ENCODE measurements around the gene CCDC3. TPM values are rescaled to one million over a fixed set of nuclear protein-coding genes. Genes with fewer than 3 reads are reported as not detected.

CCDC3 gene
- total RNA-seq, 4 donors from 2014 or later = 27.8 to 108 (median 74.6) TPM

DNA sequence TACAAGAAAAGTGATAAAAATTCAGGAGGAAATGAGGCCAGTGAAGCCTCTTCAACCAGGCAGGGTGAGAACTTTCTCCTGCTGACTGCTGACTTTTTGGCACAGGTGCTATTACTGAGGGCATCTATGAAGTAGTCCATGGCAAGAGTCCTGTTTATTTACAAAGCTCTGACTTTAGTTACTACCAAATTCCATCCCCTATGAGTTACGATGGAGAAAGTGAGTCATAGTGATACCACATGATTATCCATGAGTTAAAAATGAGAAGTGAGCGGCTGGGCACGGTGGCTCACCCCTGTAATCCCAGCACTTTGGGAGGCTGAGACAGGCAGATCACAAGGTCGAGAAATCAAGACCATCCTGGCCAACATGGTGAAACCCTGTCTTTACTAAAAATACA, 19.9 kb downstream of the CCDC3 start:
- intact Hi-C loops (cut with DNase I; ENCODE audit: low total_unique reads) = no loop called here
- WGBS, 2 donors = 72 to 73% methylated on average over 4 of the region's 4 CpGs
- no peak for DNase-seq (ENCODE audit: low spot score in 2 of 2)
- H3K4me3 ChIP-seq (ENCODE audit: low read depth, poor library complexity, severe bottlenecking) = no peak overlapping the region
- no peak for TF ChIP-seq CTCF (IDR thresholded peaks at IDR 0.05)
- TF ChIP-seq POLR2A (IDR thresholded peaks at IDR 0.05) = no peak

- WGBS, 2 donors = 84 to 93% methylated on average over 6 of the region's 6 CpGs
- TF ChIP-seq CTCF (IDR thresholded peaks at IDR 0.05) (no peak), POLR2A (IDR thresholded peaks at IDR 0.05) (no peak)
- peak in 1 of 2 donors; percentile 10 for DNase-seq (ENCODE audit: low spot score in 2 of 2)
- intact Hi-C loops (cut with DNase I; ENCODE audit: low total_unique reads) = no loop called here
- H3K4me3 ChIP-seq (ENCODE audit: low read depth, poor library complexity, severe bottlenecking) = no peak overlapping the region
Measured at GRCh38 chr10:12980713-12981306, 20.7 kb downstream of the CCDC3 start.

- no peak overlapping the region for H3K4me3 ChIP-seq (ENCODE audit: low read depth, poor library complexity, severe bottlenecking)
- intact Hi-C loops (cut with DNase I; ENCODE audit: low total_unique reads) = no loop called here
- TF ChIP-seq CTCF (IDR thresholded peaks at IDR 0.05) (no peak), POLR2A (IDR thresholded peaks at IDR 0.05) (no peak)
- DNase-seq (ENCODE audit: low spot score in 2 of 2) = peak in 1 of 2 donors; percentile 71
- WGBS, 2 donors = 66 to 68% methylated on average over 7 of the region's 7 CpGs
Measured at GRCh38 chr10:12980102-12980661, 21.3 kb downstream of the CCDC3 start.

- WGBS, 2 donors = 91 to 94% methylated on average over 4 of the region's 4 CpGs
- peak in 1 of 2 donors; percentile 34 for DNase-seq (ENCODE audit: low spot score in 2 of 2)
- TF ChIP-seq CTCF (IDR thresholded peaks at IDR 0.05) (no peak), POLR2A (IDR thresholded peaks at IDR 0.05) (no peak)
- intact Hi-C loops (cut with DNase I; ENCODE audit: low total_unique reads) = no loop called here
- no peak overlapping the region for H3K4me3 ChIP-seq (ENCODE audit: low read depth, poor library complexity, severe bottlenecking)
Measured at GRCh38 chr10:12978891-12979290, 22.6 kb downstream of the CCDC3 start.

GRCh38 chr10:12975906-12976305, 25.6 kb downstream of the CCDC3 start:
- DNase-seq (ENCODE audit: low spot score in 2 of 2) = peak in 1 of 2 donors; percentile 53
- intact Hi-C loops (cut with DNase I; ENCODE audit: low total_unique reads) = no loop called here
- TF ChIP-seq POLR2A (IDR thresholded peaks at IDR 0.05) (no peak), CTCF (IDR thresholded peaks at IDR 0.05) (no peak)
- 70 to 75% methylated on average over 5 of the region's 5 CpGs for WGBS, 2 donors
- H3K4me3 ChIP-seq (ENCODE audit: low read depth, poor library complexity, severe bottlenecking) = no peak overlapping the region

DNA sequence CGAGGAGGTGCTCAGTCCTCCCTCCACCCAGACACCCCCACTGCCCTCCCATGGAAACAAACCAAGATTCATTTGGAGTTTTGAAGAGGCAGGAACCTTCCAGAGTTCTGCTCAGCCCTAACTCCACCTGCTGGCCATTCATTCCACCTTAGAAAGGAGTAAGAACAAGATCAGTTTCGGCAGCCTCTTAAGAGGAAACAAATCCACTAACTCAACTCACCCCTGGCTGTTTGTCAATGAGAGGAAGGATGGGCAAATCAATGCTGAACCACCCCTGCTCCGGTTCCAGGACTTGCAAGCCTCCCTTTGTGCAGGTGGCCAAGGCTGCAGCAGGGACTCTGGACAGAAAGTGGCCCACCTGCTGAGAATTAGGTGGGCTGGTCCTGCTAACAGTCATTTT, 26.2 kb downstream of the CCDC3 start:
- peak in 1 of 2 donors; percentile 45 for DNase-seq (ENCODE audit: low spot score in 2 of 2)
- TF ChIP-seq CTCF (IDR thresholded peaks at IDR 0.05) (no peak), POLR2A (IDR thresholded peaks at IDR 0.05) (no peak)
- intact Hi-C loops (cut with DNase I; ENCODE audit: low total_unique reads) = no loop called here
- WGBS, 2 donors = 78 to 81% methylated on average over 3 of the region's 3 CpGs
- no peak overlapping the region for H3K4me3 ChIP-seq (ENCODE audit: low read depth, poor library complexity, severe bottlenecking)
